GM23338 (cell line): ENCODE data around the gene ARID4B. TPM values are rescaled to one million over a fixed set of nuclear protein-coding genes. Genes with fewer than 3 reads are reported as not detected.
"Not testable (repeated sequence)": the region's sequence is repeated elsewhere in the genome, so short reads cannot be mapped to it uniquely, and the experiment has no call there.

Experiments
- ATAC-seq: fragments of 200-7000 bp; cut with Tn5 transposase; 3 replicates; pipeline ENCODE4 v1.9.1; 2020
- DNase-seq: peaks from one replicate; pipeline ENCODE4 v3.0.0-alpha.2; 2015; ENCODE audit warnings: low spot score
- H2AFZ ChIP-seq: fragments of 200-600 bp; sonication (generic); 2 replicates; pipeline ENCODE4 v1.8.0; 2016; ENCODE audit warnings: antibody characterized with exemption, mild to moderate bottlenecking, moderate library complexity
- H3F3A ChIP-seq: fragments of 200-600 bp; sonication (generic); replicated peaks from 2 replicates; pipeline ENCODE4 v1.8.0; 2017; ENCODE audit warnings: antibody characterized with exemption, mixed run types, low read depth
- H3K27ac ChIP-seq: fragments of 200-600 bp; sonication (generic); 2 replicates; pipeline ENCODE4 v1.6.1; 2016; ENCODE audit warnings: low read depth
- H3K27me3 ChIP-seq: fragments of 200-600 bp; sonication (generic); 2 replicates; pipeline ENCODE4 v1.8.0; 2016; ENCODE audit warnings: mild to moderate bottlenecking, mixed run types, moderate library complexity; ENCODE audit not compliant: insufficient read depth
- H3K36me3 ChIP-seq: fragments of 200-600 bp; sonication (generic); 2 replicates; pipeline ENCODE4 v1.8.0; 2016; ENCODE audit warnings: mild to moderate bottlenecking; ENCODE audit not compliant: insufficient read depth
- H3K4me1 ChIP-seq: fragments of 200-600 bp; sonication (generic); 2 replicates; pipeline ENCODE4 v1.8.0; 2016; ENCODE audit warnings: mild to moderate bottlenecking, moderate library complexity; ENCODE audit not compliant: insufficient read depth
- H3K4me2 ChIP-seq: fragments of 200-600 bp; sonication (generic); 2 replicates; pipeline ENCODE4 v1.7.1; 2017; ENCODE audit warnings: mixed run types
- H3K4me3 ChIP-seq: fragments of 200-600 bp; sonication (generic); 2 replicates; pipeline ENCODE4 v1.6.1; 2016; ENCODE audit warnings: mixed run types
- H3K79me2 ChIP-seq: fragments of 200-600 bp; sonication (generic); replicated peaks from 2 replicates; pipeline ENCODE4 v1.8.0; 2017; ENCODE audit warnings: mild to moderate bottlenecking; ENCODE audit not compliant: insufficient read depth
- H3K9me2 ChIP-seq: fragments of 200-600 bp; sonication (generic); 2 replicates; pipeline ENCODE4 v1.8.0; 2017; ENCODE audit not compliant: insufficient read depth
- H4K20me1 ChIP-seq: fragments of 200-600 bp; sonication (generic); replicated peaks from 2 replicates; pipeline ENCODE4 v1.8.0; 2017; ENCODE audit warnings: mild to moderate bottlenecking; ENCODE audit not compliant: insufficient read depth
- H3K27ac Mint-ChIP-seq: 2 replicates; pipeline ENCODE4 v1.8.0; 2020; ENCODE audit warnings: inconsistent platforms, mild to moderate bottlenecking, moderate library complexity, mixed read lengths
- H3K27me3 Mint-ChIP-seq: 3 replicates; pipeline ENCODE4 v1.8.0; 2022; ENCODE audit warnings: low read depth, mild to moderate bottlenecking, moderate library complexity, mixed read lengths, inconsistent platforms; ENCODE audit not compliant: insufficient read depth, poor library complexity
- H3K36me3 Mint-ChIP-seq: 3 replicates; pipeline ENCODE4 v1.8.0; 2021; ENCODE audit warnings: low read depth, mild to moderate bottlenecking, inconsistent platforms, moderate library complexity, mixed read lengths
- H3K4me1 Mint-ChIP-seq: 3 replicates; pipeline ENCODE4 v1.8.0; 2020; ENCODE audit warnings: mild to moderate bottlenecking, inconsistent platforms, mixed read lengths
- H3K4me3 Mint-ChIP-seq: 3 replicates; pipeline ENCODE4 v1.8.0; 2021; ENCODE audit warnings: moderate library complexity, mild to moderate bottlenecking, inconsistent platforms, mixed read lengths
- H3K9me3 Mint-ChIP-seq: 3 replicates; pipeline ENCODE4 v1.8.0; 2020; ENCODE audit warnings: moderate library complexity, mild to moderate bottlenecking, inconsistent platforms, mixed read lengths
- CREB1 ChIP-seq: fragments of 250-450 bp; sonication (Bioruptor Pico); IDR thresholded peaks from 2 replicates; pipeline ENCODE4 v1.5.0; 2020; ENCODE audit warnings: low read depth, mild to moderate bottlenecking, moderate library complexity
- EZH2phosphoT487 ChIP-seq: fragments of 200-600 bp; sonication (generic); IDR thresholded peaks from one replicate; pipeline ENCODE4 v1.8.1; 2018; ENCODE audit warnings: antibody characterized with exemption; ENCODE audit not compliant: unreplicated experiment
- JUNB ChIP-seq: IDR thresholded peaks from one replicate; pipeline ENCODE4 v1.6.1; 2016; ENCODE audit warnings: antibody characterized with exemption; ENCODE audit not compliant: unreplicated experiment
- NANOG ChIP-seq: IDR thresholded peaks from 2 replicates; pipeline ENCODE4 v1.6.1; 2016; ENCODE audit warnings: antibody characterized with exemption, borderline replicate concordance
- POLR2AphosphoS5 ChIP-seq: IDR thresholded peaks from 2 replicates; pipeline ENCODE4 v1.6.1; 2016; ENCODE audit warnings: antibody characterized with exemption, low read depth
- STAT1 ChIP-seq: IDR thresholded peaks from one replicate; pipeline ENCODE4 v1.6.1; 2016; ENCODE audit warnings: antibody characterized with exemption; ENCODE audit not compliant: unreplicated experiment
- ZNF114 ChIP-seq: fragments of 250-450 bp; sonication (Bioruptor Pico); IDR thresholded peaks from 2 replicates; pipeline ENCODE4 v1.5.0; 2020; ENCODE audit warnings: mild to moderate bottlenecking, moderate library complexity
- ZNF331 ChIP-seq: fragments of 250-450 bp; sonication (Bioruptor Pico); IDR thresholded peaks from 2 replicates; pipeline ENCODE4 v1.5.0; 2020; ENCODE audit warnings: low read depth, mild to moderate bottlenecking, moderate library complexity
- polyA plus RNA-seq: library from polyadenylated mRNA; unstranded; fragments of >200 nt; fragmentation: Nextera tagmentation; extraction: Ambion mirVana; gene quantifications from 2 replicates; pipeline ENCODE4 v1.2.1, GENCODE V29; 2016
- total RNA-seq: library from RNA; depleted of rRNA; stranded (reverse); fragments of >200 nt; shearing (Covaris generic); gene quantifications from 2 replicates; pipeline ENCODE4 v1.2.3, GENCODE V29; 2014
- TF ChIP-seq, protein P1 (sequence below): IDR thresholded peaks from 2 replicates; pipeline ENCODE4 v1.6.1; 2016; ENCODE audit warnings: antibody characterized with exemption
- TF ChIP-seq, protein P2 (sequence below): IDR thresholded peaks from one replicate; pipeline ENCODE4 v1.6.1; 2018; ENCODE audit warnings: antibody characterized with exemption; ENCODE audit not compliant: unreplicated experiment

The ARID4B gene
- total and polyA plus RNA-seq, 2 experiments from 2014 or later = 25.1 to 59.8 TPM

DNA sequence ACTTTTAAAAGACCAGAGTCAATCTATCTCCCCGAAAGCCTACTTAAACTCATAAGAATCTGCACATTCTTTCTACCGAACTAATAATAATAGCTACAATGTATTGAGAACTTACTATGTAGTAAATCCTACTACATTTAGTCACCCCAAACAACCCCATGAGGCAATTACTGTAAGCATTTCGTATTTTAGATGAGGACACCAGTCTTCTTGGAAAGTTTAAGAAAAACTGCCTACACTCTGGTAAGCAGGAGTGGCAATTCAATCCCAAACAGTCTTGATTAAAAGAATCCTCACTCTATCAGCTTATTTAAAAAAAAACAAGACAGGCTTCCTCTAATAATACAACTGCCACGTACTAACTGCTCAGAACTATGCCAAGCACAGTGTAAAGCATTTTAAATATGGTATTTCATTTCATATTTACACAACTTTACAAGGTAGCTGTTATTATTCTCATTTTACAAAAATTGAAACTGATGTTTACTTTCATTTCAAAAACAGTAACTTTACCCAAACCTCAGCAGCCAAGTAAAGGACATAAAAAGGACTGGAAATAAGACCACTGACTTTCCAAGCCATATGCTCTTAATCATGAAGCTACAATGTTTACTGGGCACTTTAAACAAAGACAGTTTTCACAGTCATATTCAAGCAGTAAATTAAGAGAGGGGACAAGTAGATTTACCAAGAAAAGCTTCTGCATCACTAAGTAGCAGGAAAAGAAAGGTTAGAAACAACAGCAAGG lies 13.9 kb downstream of the ARID4B start:
- no peaks in the 10 kb centered on the region; the same call in 1 of the 2 replicates for H3K4me1 ChIP-seq
- H3K27ac ChIP-seq = peak overlapping the region; percentile 70
- no peak overlapping the region for H3K4me2 ChIP-seq
- ATAC-seq (no peak), DNase-seq (no peak)
- peaks cover 34% of the 10 kb centered on the region for H3K36me3 Mint-ChIP-seq
- TF ChIP-seq STAT1 (no peak), JUNB (no peak), ZNF114 (no peak), CREB1 (CRISPR knock-in tag) (no peak), EZH2phosphoT487 (no peak), ZNF331 (CRISPR knock-in tag) (no peak), POLR2AphosphoS5 (no peak), NANOG (no peak)
- TF ChIP-seq, protein P1, sequence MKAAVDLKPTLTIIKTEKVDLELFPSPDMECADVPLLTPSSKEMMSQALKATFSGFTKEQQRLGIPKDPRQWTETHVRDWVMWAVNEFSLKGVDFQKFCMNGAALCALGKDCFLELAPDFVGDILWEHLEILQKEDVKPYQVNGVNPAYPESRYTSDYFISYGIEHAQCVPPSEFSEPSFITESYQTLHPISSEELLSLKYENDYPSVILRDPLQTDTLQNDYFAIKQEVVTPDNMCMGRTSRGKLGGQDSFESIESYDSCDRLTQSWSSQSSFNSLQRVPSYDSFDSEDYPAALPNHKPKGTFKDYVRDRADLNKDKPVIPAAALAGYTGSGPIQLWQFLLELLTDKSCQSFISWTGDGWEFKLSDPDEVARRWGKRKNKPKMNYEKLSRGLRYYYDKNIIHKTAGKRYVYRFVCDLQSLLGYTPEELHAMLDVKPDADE = no peak
- TF ChIP-seq, protein P2, sequence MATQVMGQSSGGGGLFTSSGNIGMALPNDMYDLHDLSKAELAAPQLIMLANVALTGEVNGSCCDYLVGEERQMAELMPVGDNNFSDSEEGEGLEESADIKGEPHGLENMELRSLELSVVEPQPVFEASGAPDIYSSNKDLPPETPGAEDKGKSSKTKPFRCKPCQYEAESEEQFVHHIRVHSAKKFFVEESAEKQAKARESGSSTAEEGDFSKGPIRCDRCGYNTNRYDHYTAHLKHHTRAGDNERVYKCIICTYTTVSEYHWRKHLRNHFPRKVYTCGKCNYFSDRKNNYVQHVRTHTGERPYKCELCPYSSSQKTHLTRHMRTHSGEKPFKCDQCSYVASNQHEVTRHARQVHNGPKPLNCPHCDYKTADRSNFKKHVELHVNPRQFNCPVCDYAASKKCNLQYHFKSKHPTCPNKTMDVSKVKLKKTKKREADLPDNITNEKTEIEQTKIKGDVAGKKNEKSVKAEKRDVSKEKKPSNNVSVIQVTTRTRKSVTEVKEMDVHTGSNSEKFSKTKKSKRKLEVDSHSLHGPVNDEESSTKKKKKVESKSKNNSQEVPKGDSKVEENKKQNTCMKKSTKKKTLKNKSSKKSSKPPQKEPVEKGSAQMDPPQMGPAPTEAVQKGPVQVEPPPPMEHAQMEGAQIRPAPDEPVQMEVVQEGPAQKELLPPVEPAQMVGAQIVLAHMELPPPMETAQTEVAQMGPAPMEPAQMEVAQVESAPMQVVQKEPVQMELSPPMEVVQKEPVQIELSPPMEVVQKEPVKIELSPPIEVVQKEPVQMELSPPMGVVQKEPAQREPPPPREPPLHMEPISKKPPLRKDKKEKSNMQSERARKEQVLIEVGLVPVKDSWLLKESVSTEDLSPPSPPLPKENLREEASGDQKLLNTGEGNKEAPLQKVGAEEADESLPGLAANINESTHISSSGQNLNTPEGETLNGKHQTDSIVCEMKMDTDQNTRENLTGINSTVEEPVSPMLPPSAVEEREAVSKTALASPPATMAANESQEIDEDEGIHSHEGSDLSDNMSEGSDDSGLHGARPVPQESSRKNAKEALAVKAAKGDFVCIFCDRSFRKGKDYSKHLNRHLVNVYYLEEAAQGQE = no peak
- peaks cover 4% of the 10 kb centered on the region; the same call in 1 of the 2 replicates for H3K36me3 ChIP-seq
- peaks cover 6% of the 10 kb centered on the region; the same call in 2 of the 3 replicates for H3K4me1 Mint-ChIP-seq
- no peaks in the 10 kb centered on the region for H3K9me2 ChIP-seq
- no peak overlapping the region for H3K4me3 Mint-ChIP-seq
- peaks cover 2% of the 10 kb centered on the region for H3K27me3 Mint-ChIP-seq
- no peak overlapping the region for H2AFZ ChIP-seq
- 0 out of 2 replicates have a peak, but pooled peaks cover 5% of the 10 kb centered on the region for H3F3A ChIP-seq
- no peak overlapping the region for H3K4me3 ChIP-seq
- H3K9me3 Mint-ChIP-seq = peaks cover 9% of the 10 kb centered on the region; the same call in 2 of the 3 replicates
- H4K20me1 ChIP-seq = peaks cover 47% of the 10 kb centered on the region
- peak overlapping the region; percentile 11 for H3K27ac Mint-ChIP-seq
- no peaks in the 10 kb centered on the region for H3K27me3 ChIP-seq
- peaks cover 98% of the 10 kb centered on the region for H3K79me2 ChIP-seq

DNA sequence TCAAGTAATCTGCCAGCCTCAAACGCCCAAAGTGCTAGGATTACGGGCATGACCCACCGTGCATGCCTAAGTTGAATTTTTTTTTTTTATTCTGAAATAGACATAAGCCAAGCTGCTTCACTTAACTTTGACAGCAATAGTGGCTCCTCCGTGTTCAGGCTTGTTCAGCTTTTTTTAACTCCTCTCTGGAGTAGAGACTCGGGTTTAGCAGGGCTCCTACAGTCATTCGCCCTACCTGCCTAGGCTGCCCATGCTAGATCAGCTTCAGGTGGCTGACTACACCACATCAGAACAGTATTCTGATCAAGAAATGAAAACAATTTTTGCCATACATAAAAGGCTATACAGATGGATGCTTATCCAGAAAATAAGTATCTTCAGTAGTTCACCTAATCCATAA lies 14.7 kb downstream of the ARID4B start:
- Histone ChIP-seq H3K36me3 (0 out of 2 replicates have a peak, but pooled peaks cover under 1% of the 10 kb centered on the region), H3K4me1 (no peaks in the 10 kb centered on the region; the same call in 1 of the 2 replicates), H3K79me2 (peaks cover 94% of the 10 kb centered on the region), H3K27me3 (no peaks in the 10 kb centered on the region), H4K20me1 (peaks cover 47% of the 10 kb centered on the region), H3K9me2 (no peaks in the 10 kb centered on the region), H3K27ac (peak overlapping the region; percentile 47; the same call in 1 of the 2 replicates), H3K4me2 (no peak overlapping the region), H2AFZ (no peak overlapping the region), H3K4me3 (no peak overlapping the region), H3F3A (0 out of 2 replicates have a peak, but pooled peaks cover 5% of the 10 kb centered on the region)
- Mint-ChIP-seq H3K27me3 (peaks cover 2% of the 10 kb centered on the region), H3K27ac (peak overlapping the region; percentile 66; the same call in 1 of the 2 replicates), H3K36me3 (peaks cover 34% of the 10 kb centered on the region), H3K4me1 (peaks cover 6% of the 10 kb centered on the region; the same call in 2 of the 3 replicates), H3K9me3 (peaks cover 9% of the 10 kb centered on the region; the same call in 2 of the 3 replicates), H3K4me3 (no peak overlapping the region)
- ATAC-seq (peak; percentile 48), DNase-seq (no peak)
- TF ChIP-seq STAT1 (no peak), CREB1 (CRISPR knock-in tag) (no peak)

DNA sequence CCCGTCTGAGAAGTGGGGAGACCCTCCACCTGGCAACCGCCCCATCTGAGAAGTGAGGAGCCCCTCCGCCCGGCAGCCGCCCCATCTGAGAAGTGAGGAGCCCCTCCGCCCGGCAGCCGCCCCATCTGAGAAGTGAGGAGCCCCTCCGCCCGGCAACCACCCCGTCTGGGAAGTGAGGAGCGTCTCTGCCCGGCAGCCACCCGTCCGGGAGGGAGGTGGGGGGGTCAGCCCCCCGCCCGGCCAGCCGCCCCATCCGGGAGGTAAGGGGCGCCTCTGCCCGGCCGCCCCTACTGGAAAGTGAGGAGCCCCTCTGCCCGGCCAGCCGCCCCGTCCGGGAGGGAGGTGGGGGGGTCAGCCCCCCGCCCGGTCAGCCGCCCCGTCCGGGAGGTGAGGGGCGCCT lies 18.8 kb downstream of the ARID4B start:
- not testable (repeated sequence) for H3K4me1 ChIP-seq, H3K27ac Mint-ChIP-seq, H3K9me2 ChIP-seq, H3K27me3 ChIP-seq, H3K27ac ChIP-seq, H3K4me3 ChIP-seq, H3K4me3 Mint-ChIP-seq, H3K27me3 Mint-ChIP-seq, H2AFZ ChIP-seq, H3K4me1 Mint-ChIP-seq, H3K4me2 ChIP-seq, ATAC-seq, H3K36me3 ChIP-seq, DNase-seq
- peaks cover 47% of the 10 kb centered on the region for H3K36me3 Mint-ChIP-seq
- peaks cover 14% of the 10 kb centered on the region; the same call in 2 of the 3 replicates for H3K9me3 Mint-ChIP-seq
- 0 out of 2 replicates have a peak, but pooled peaks cover 10% of the 10 kb centered on the region for H3F3A ChIP-seq
- H4K20me1 ChIP-seq = peaks cover 43% of the 10 kb centered on the region
- peaks cover 94% of the 10 kb centered on the region for H3K79me2 ChIP-seq
